Measurements from ENCODE around the gene EBLN2. TPM values are rescaled to one million over a fixed set of nuclear protein-coding genes. Genes with fewer than 3 reads are reported as not detected.
A peak's percentile ranks its signal among the peaks of the same experiment; 100 is the strongest.

The EBLN2 gene
- total and polyA plus RNA-seq, 9 of the 15 experiments (the other 6 are each of a cell fraction or from before 2014, with no cell fraction given) = 0.39 to 4.6 (median 2.2) TPM

GRCh38 chr3:73055583-73055982 is 5.9 kb upstream of the EBLN2 start:
- in situ Hi-C loops (cut with MboI) = no loop called here
- H3K9ac ChIP-seq (ENCODE audit: insufficient read depth in 1 of 2, low read depth in 2 of 2, low read length in 2 of 2) = no peak overlapping the region
- WGBS (ENCODE audit: insufficient coverage, low coverage, missing lambda C conversion rate) = 7% methylated on average over 8 of the region's 8 CpGs

More at GRCh38 chr3:73055583-73055982, 5.9 kb upstream of the EBLN2 start:
- Histone ChIP-seq H3K4me2 (ENCODE audit: insufficient read depth, low read length) (no peak overlapping the region), H3K36me3 (ENCODE audit: control insufficient read depth, insufficient read depth, low read length) (peaks cover 30% of the 10 kb centered on the region; the same call in 2 of the 3 replicates), H3K9me1 (ENCODE audit: control insufficient read depth, insufficient read depth, low read length) (no peaks in the 10 kb centered on the region), H4K20me1 (replicated peaks; ENCODE audit: control insufficient read depth, insufficient read depth, low read length) (peaks cover 9% of the 10 kb centered on the region; the same call in 1 of the 2 replicates), H3K9me3 (replicated peaks; ENCODE audit: control insufficient read depth, insufficient read depth, low read depth, low read length) (no peaks in the 10 kb centered on the region), H3K4me3 (no peak overlapping the region), H2AFZ (ENCODE audit: low read depth, low read length) (no peak overlapping the region), H3K27ac (ENCODE audit: extremely low read depth, low read depth, low read length) (peak overlapping the region; percentile 19; the same call in 1 of the 3 replicates), H3K27me3 (ENCODE audit: control insufficient read depth in 2 of 2, insufficient read depth in 2 of 2, low read length in 2 of 2) (no peaks in the 10 kb centered on the region), H3K79me2 (ENCODE audit: control insufficient read depth, insufficient read depth, low read length) (peaks cover 43% of the 10 kb centered on the region), H3K4me1 (replicated peaks in 1 of 2; ENCODE audit: control insufficient read depth in 2 of 2, insufficient read depth in 2 of 2, low read length in 2 of 2) (no peaks in the 10 kb centered on the region)
- TF ChIP-seq SRSF1 (IDR thresholded peaks at IDR 0.05; ENCODE audit: low read depth, low read length) (no peak), ZNF384 (IDR thresholded peaks at IDR 0.05; ENCODE audit: low read depth, low read length) (0 out of 2 replicates have a peak, but pooled peaks have one; percentile 32), MAFG (tag; conservative IDR thresholded peaks at IDR 0.05) (no peak), CHD2 (IDR thresholded peaks at IDR 0.05; ENCODE audit: low read depth, low read length) (no peak), MAZ (CRISPR knock-in tag; conservative IDR thresholded peaks at IDR 0.05 in 1 of 2, IDR thresholded peaks at IDR 0.05 in 1 of 2) (no peak), ZNF146 (CRISPR knock-in tag; IDR thresholded peaks at IDR 0.05; ENCODE audit: unreplicated experiment) (no peak), CBX5 (IDR thresholded peaks at IDR 0.05; ENCODE audit: borderline replicate concordance, low read depth) (no peak)
- FAIRE-seq (peak; percentile 40), DNase-seq (ENCODE audit: extremely low read depth in 1 of 4, low spot score in 3 of 4) (peak in 1 of 4 experiments; percentile 30), ATAC-seq (peak; percentile 71)
- no TSS peak for BruUV-seq (replicated peaks)
- intact Hi-C loops (cut with micrococcal nuclease) = loop anchor here (5.0 kb wide), 1 partner anchor 58 kb away; the partner anchor contains the start of gene PPP4R2
- ChIA-PET POLR2A (interaction anchor here (0.6 to 1.4 kb wide), 4 partner anchors 13 to 178 kb away, joined by 3 read pairs; no protein-coding TSS in a partner anchor), CTCF (ENCODE audit: low intra/inter-chr PET ratio) (interaction anchor here (0.9 to 1.8 kb wide), 4 partner anchors 30 to 204 kb away, joined by 3 to 21 read pairs (median 4); no protein-coding TSS in a partner anchor)

All from K562 (cell line).